Tibial artery (tissue), 4 donors: ENCODE data around the gene DOCK8.

Source experiments
- DNase-seq, 2 donors: peaks; one replicate each; pipeline ENCODE4 v3.0.0-alpha.2; 2019
- H3K27ac ChIP-seq, 2 donors: fragments of 200-600 bp; sonication (generic) in 1 of 2; 1 replicate in 1 of 2; 2 replicates in 1 of 2; pipeline ENCODE4 v1.5.1; 2018 to 2019; ENCODE audit warnings: mild to moderate bottlenecking in 1 of 2
- H3K27me3 ChIP-seq, 2 donors: fragments of 200-600 bp; sonication (generic) in 1 of 2; one replicate each; pipeline versions ENCODE4 v1.5.1 to v1.6.0; 2016 to 2019
- H3K36me3 ChIP-seq, 3 donors: fragments of 200-600 bp; sonication (generic) in 2 of 3; one replicate each; pipeline ENCODE4 v1.5.1; 2016 to 2019; ENCODE audit warnings: mild to moderate bottlenecking in 2 of 3
- H3K4me1 ChIP-seq, 4 donors: fragments of 200-600 bp; sonication (generic) in 2 of 4; 1 replicate in 3 of 4; 2 replicates in 1 of 4; pipeline ENCODE4 v1.5.1; 2016 to 2019
- H3K4me3 ChIP-seq, 2 donors: fragments of 200-600 bp; sonication (generic) in 1 of 2; 1 replicate in 1 of 2; 2 replicates in 1 of 2; pipeline ENCODE4 v1.5.1; 2018 to 2019; ENCODE audit warnings: mild to moderate bottlenecking in 2 of 2
- H3K9me3 ChIP-seq, 3 donors: fragments of 200-600 bp; sonication (generic) in 1 of 3; one replicate each; pipeline ENCODE4 v1.5.1; 2016 to 2019
- CTCF ChIP-seq, 2 experiments: fragments of 200-600 bp in 1 of 2; fragments of 450-650 bp in 1 of 2; IDR thresholded peaks; one replicate each; pipeline ENCODE4 v1.5.1; 2017 to 2019; ENCODE audit warnings: antibody characterized with exemption in 2 of 2, mild to moderate bottlenecking in 1 of 2, moderate library complexity in 1 of 2
- intact Hi-C: fragments of 100-400 bp; cut with DNase I; formaldehyde crosslinking; loops from one replicate; pipeline ENCODE4 v1.15.0; 2023; ENCODE audit warnings: low total_unique reads

DOCK8 gene

GRCh38 chr9:278651-279050 is 64.0 kb downstream of the DOCK8 start:
- H3K4me3 ChIP-seq = no peak overlapping the region
- H3K27me3 ChIP-seq = no peaks in the 10 kb centered on the region
- no peaks in the 10 kb centered on the region for H3K9me3 ChIP-seq
- no peak overlapping the region for H3K27ac ChIP-seq
- no peak for TF ChIP-seq CTCF (IDR thresholded peaks at IDR 0.05)
- no peaks in the 10 kb centered on the region for H3K4me1 ChIP-seq
- intact Hi-C loops = no loop called here
- DNase-seq = no peak
- H3K36me3 ChIP-seq = no peaks in the 10 kb centered on the region

GRCh38 chr9:279674-280073 is 65.0 kb downstream of the DOCK8 start:
- H3K4me1 ChIP-seq = no peaks in the 10 kb centered on the region
- no peak for DNase-seq
- no peak overlapping the region for H3K27ac ChIP-seq
- H3K9me3 ChIP-seq = no peaks in the 10 kb centered on the region
- TF ChIP-seq CTCF (IDR thresholded peaks at IDR 0.05) = no peak
- intact Hi-C loops = no loop called here
- H3K36me3 ChIP-seq = no peaks in the 10 kb centered on the region
- no peaks in the 10 kb centered on the region for H3K27me3 ChIP-seq
- H3K4me3 ChIP-seq = no peak overlapping the region

GRCh38 chr9:281741-282645 is 67.3 kb downstream of the DOCK8 start:
- no peaks in the 10 kb centered on the region for H3K27me3 ChIP-seq
- no peaks in the 10 kb centered on the region for H3K36me3 ChIP-seq
- intact Hi-C loops = no loop called here
- H3K4me1 ChIP-seq = peaks cover 0 to 7% (median 0%) of the 10 kb centered on the region in 4 donors
- H3K27ac ChIP-seq = no peak overlapping the region
- no peak overlapping the region for H3K4me3 ChIP-seq
- no peaks in the 10 kb centered on the region for H3K9me3 ChIP-seq
- TF ChIP-seq CTCF (IDR thresholded peaks at IDR 0.05) = no peak
- no peak for DNase-seq

DNA sequence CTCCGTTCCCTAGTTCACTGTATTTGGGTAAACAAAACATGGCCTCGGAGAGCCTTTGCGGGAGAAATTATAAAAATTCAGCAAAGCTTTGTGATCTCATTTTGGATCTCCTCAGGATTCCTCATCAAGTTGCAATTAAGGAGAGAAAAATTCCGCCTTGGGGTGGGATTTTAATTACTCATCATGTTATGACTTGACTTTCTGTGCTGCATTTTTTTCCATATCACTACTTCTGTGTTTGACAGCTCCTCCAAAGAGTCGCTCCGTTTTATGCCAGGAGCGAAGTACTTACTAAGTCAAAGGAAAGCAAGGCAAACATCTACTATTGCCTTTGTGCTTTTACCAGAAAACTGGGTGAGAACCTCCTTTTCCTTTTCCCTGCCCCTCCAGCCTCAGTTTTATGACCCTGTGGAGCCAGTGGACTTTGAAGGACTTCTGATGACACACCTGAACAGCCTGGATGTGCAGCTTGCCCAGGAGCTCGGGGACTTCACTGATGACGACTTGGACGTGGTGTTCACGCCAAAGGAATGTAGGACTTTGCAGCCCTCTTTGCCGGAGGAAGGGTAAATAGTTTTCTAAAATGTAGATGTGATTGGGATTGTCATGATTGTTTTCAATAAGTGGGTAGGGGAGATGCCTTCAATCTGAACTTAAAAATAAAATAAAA is 71.5 kb downstream of the DOCK8 start:
- intact Hi-C loops = no loop called here
- Histone ChIP-seq H3K27me3 (no peaks in the 10 kb centered on the region), H3K36me3 (no peaks in the 10 kb centered on the region), H3K4me1 (peaks cover 0 to 7% (median 0%) of the 10 kb centered on the region in 4 donors), H3K4me3 (no peak overlapping the region), H3K27ac (no peak overlapping the region), H3K9me3 (no peaks in the 10 kb centered on the region)
- TF ChIP-seq CTCF (IDR thresholded peaks at IDR 0.05) = no peak
- no peak for DNase-seq

- DNase-seq = no peak
- Histone ChIP-seq H3K4me1 (peaks cover 0 to 7% (median 0%) of the 10 kb centered on the region in 4 donors), H3K36me3 (no peaks in the 10 kb centered on the region), H3K9me3 (no peaks in the 10 kb centered on the region), H3K27ac (no peak overlapping the region), H3K27me3 (peaks cover 0 to 2% of the 10 kb centered on the region in 2 donors), H3K4me3 (no peak overlapping the region)
- TF ChIP-seq CTCF (IDR thresholded peaks at IDR 0.05) = no peak
- intact Hi-C loops = no loop called here
Observed at GRCh38 chr9:289121-289520, 74.5 kb downstream of the DOCK8 start.
